D721Med (cell line): Measurements from ENCODE around the gene HSFX1.

Experiments
- DNase-seq: peaks from one replicate; pipeline ENCODE4 v3.0.0; 2011; ENCODE audit warnings: low spot score; ENCODE audit not compliant: insufficient read length
- FAIRE-seq: peaks from 2 replicates; lab custom pipeline; 2011; peaks lifted over from hg19 to GRCh38; lab: Jason Lieb, UNC
- CTCF ChIP-seq: IDR thresholded peaks from 2 replicates; pipeline ENCODE4 v1.5.1; 2012; ENCODE audit warnings: mild to moderate bottlenecking, control low read depth; ENCODE audit not compliant: insufficient read depth; ENCODE audit errors: missing control alignments

The HSFX1 gene

GRCh38 chrX:149804102-149804501, 30.2 kb downstream of the HSFX1 start:
- FAIRE-seq = no peak
- TF ChIP-seq CTCF = no peak
- DNase-seq = no peak

GRCh38 chrX:149807747-149808458, 34.0 kb downstream of the HSFX1 start:
- FAIRE-seq (no peak), DNase-seq (no peak)
- TF ChIP-seq CTCF = no peak

GRCh38 chrX:149818652-149819051, 44.8 kb downstream of the HSFX1 start:
- FAIRE-seq (no peak), DNase-seq (no peak)
- no peak for TF ChIP-seq CTCF

GRCh38 chrX:149819371-149819770, 45.5 kb downstream of the HSFX1 start:
- no peak for TF ChIP-seq CTCF
- DNase-seq = no peak
- FAIRE-seq = no peak

DNA sequence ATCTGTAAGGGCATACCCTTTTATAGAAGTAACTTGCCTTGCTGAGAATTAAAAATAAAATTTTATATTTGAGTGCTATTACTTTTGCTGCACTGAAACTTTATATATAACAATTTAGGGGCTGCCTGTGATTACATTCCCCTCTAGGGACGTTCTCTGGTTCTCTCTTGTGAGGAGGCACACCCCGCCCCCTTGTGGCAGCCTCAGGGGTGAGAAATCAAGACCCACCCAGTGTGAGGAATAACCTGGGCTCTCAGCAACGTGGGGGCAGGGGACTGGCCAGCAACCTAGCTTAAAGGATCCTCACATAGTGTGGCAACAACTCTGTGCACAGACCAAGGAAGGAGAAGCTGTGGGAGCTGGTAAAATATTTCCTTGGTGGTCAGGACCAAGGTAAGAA, 51.6 kb downstream of the HSFX1 start:
- DNase-seq = no peak
- peak; percentile 44 for TF ChIP-seq CTCF
- FAIRE-seq = no peak
